Keratinocyte (primary cell): ENCODE results near the gene NTSR2. TPM values are rescaled to one million over a fixed set of nuclear protein-coding genes. Genes with fewer than 3 reads are reported as not detected.

Source experiments
- DNase-seq: peaks from one replicate; pipeline ENCODE4 v3.0.0-alpha.2; 2011; ENCODE audit warnings: low read depth, missing footprints, low spot score
- FAIRE-seq: peaks from 2 replicates; lab custom pipeline; 2011; peaks lifted over from hg19 to GRCh38; lab: Jason Lieb, UNC
- H2AFZ ChIP-seq: 2 replicates; pipeline ENCODE4 v1.6.0; 2012; ENCODE audit warnings: low read length, control low read depth, inconsistent platforms; ENCODE audit not compliant: control insufficient read depth
- H3K27ac ChIP-seq: 2 replicates; pipeline ENCODE4 v1.5.1; 2011; ENCODE audit warnings: low read length; ENCODE audit not compliant: control insufficient read depth, insufficient read depth
- H3K27me3 ChIP-seq: 3 replicates; pipeline ENCODE4 v1.6.0; 2011; ENCODE audit warnings: low read length; ENCODE audit not compliant: control insufficient read depth, insufficient read depth; ENCODE audit errors: extremely low read depth
- H3K36me3 ChIP-seq, 2 experiments: 2 replicates in 1 of 2; 3 replicates in 1 of 2; pipeline ENCODE4 v1.5.1; 2011; ENCODE audit warnings: low read length in 2 of 2, mild to moderate bottlenecking in 1 of 2; ENCODE audit not compliant: control insufficient read depth in 2 of 2, insufficient read depth in 2 of 2; ENCODE audit errors: extremely low read depth in 1 of 2
- H3K4me1 ChIP-seq: 3 replicates; pipeline ENCODE4 v1.5.1; 2011; ENCODE audit warnings: low read length; ENCODE audit not compliant: control insufficient read depth, insufficient read depth; ENCODE audit errors: extremely low read depth
- H3K4me2 ChIP-seq: 3 replicates; pipeline ENCODE4 v1.6.0; 2011; ENCODE audit warnings: low read depth, low read length; ENCODE audit not compliant: control insufficient read depth, insufficient read depth; ENCODE audit errors: extremely low read depth
- H3K4me3 ChIP-seq, 3 experiments: fragments of 200-600 bp in 1 of 3; sonication (generic) in 1 of 3; 2 replicates in 2 of 3; 3 replicates in 1 of 3; pipeline ENCODE4 v1.5.1; 2011 to 2016; ENCODE audit warnings: low read length in 3 of 3, mild to moderate bottlenecking in 3 of 3, control low read depth in 2 of 3, inconsistent platforms in 1 of 3, low read depth in 1 of 3, mixed read lengths in 1 of 3, mixed run types in 1 of 3, moderate library complexity in 1 of 3; ENCODE audit not compliant: control insufficient read depth in 2 of 3, insufficient read depth in 2 of 3; ENCODE audit errors: extremely low read depth in 1 of 3
- H3K79me2 ChIP-seq: 2 replicates; pipeline ENCODE4 v1.6.0; 2012; ENCODE audit warnings: low read length; ENCODE audit not compliant: control insufficient read depth, insufficient read depth
- H3K9ac ChIP-seq: 3 replicates; pipeline ENCODE4 v1.6.0; 2011; ENCODE audit warnings: low read length; ENCODE audit not compliant: control insufficient read depth, insufficient read depth; ENCODE audit errors: extremely low read depth
- H3K9me1 ChIP-seq: 3 replicates; pipeline ENCODE4 v1.6.0; 2011; ENCODE audit warnings: low read length; ENCODE audit not compliant: control insufficient read depth, insufficient read depth; ENCODE audit errors: extremely low read depth
- H3K9me3 ChIP-seq: 2 replicates; pipeline ENCODE4 v1.5.1; 2012; ENCODE audit warnings: low read depth, low read length; ENCODE audit not compliant: control insufficient read depth
- H4K20me1 ChIP-seq: 3 replicates; pipeline ENCODE4 v1.6.0; 2011; ENCODE audit warnings: low read length; ENCODE audit not compliant: control insufficient read depth, insufficient read depth; ENCODE audit errors: extremely low read depth
- EZH2 ChIP-seq: IDR thresholded peaks from one replicate; pipeline ENCODE4 v1.6.1; 2012; ENCODE audit warnings: inconsistent platforms, mild to moderate bottlenecking, low read length, moderate library complexity
- dilution Hi-C: fragments of 300-500 bp; cut with MboI; formaldehyde crosslinking; loops from one replicate; pipeline ENCODE4 v1.7.0; 2020; ENCODE audit warnings: low sequenced_read_pairs; ENCODE audit not compliant: extremely low pct_ligation_motif_present
- polyA plus RNA-seq, 5 experiments: library from polyadenylated mRNA; depleted of rRNA in 3 of 5; stranded (reverse) in 3 of 5; stranded (forward) in 1 of 5; unstranded in 1 of 5; fragments of >200 nt; gene quantifications; 1 replicate in 1 of 5; 2 replicates in 3 of 5; 3 replicates in 1 of 5; pipeline versions ENCODE4 v1.2.1 to v1.2.3, GENCODE V29; 2011 to 2012; ENCODE audit warnings: missing spikeins in 2 of 5, low read depth in 1 of 5, low replicate concordance in 1 of 5
- TF ChIP-seq, protein P1 (sequence below), 3 experiments: IDR thresholded peaks in 1 of 3; conservative IDR thresholded peaks in 1 of 3; optimal IDR thresholded peaks in 1 of 3; 2 replicates in 2 of 3; 3 replicates in 1 of 3; pipeline versions ENCODE3 to v1.5.1; 2011; ENCODE audit warnings: low read length in 3 of 3, mild to moderate bottlenecking in 3 of 3, moderate library complexity in 2 of 3, control low read depth in 1 of 3, inconsistent platforms in 1 of 3; ENCODE audit not compliant: insufficient read depth in 2 of 3; ENCODE audit errors: extremely low read depth in 1 of 3

Gene NTSR2
- polyA plus RNA-seq, 1 donor (not counting 4 experiments of a cell fraction or from before 2014, with no cell fraction given), result not detected

DNA sequence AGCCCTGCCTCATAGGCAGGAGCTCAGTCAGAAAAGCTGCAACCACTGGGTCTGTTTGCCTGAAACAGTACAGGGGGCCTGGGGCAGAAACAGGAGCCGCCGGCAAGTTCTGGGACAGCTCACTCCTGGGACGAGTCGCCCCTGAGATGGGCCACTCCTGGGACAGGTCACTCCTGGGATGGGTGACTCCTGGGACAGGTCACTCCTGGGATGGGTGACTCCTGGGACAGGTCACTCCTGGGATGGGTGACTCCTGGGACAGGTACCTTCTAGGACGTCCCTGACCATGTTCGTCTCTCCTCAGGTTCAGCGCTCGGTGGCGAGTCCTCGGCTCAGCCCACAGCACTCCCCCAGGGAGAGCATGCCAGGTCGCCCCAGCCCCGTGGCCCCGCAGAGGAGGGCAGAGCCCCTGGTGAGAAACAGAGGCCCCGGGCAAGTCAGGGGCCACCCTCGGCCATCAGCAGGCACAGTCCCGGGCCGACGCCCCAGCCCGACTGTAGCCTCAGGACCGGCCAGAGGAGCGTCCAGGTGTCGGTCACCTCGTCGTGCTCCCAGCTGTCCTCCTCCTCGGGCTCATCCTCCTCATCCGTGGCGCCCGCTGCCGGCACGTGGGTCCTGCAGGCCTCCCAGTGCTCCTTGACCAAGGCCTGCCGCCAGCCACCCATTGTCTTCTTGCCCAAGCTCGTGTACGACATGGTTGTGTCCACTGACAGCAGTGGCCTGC lies 51.8 kb downstream of the NTSR2 start:
- peaks cover 4% of the 10 kb centered on the region for H3K27me3 ChIP-seq
- H3K36me3 ChIP-seq, result no peaks in the 10 kb centered on the region
- FAIRE-seq (no peak), DNase-seq (no peak)
- TF ChIP-seq, protein P1, sequence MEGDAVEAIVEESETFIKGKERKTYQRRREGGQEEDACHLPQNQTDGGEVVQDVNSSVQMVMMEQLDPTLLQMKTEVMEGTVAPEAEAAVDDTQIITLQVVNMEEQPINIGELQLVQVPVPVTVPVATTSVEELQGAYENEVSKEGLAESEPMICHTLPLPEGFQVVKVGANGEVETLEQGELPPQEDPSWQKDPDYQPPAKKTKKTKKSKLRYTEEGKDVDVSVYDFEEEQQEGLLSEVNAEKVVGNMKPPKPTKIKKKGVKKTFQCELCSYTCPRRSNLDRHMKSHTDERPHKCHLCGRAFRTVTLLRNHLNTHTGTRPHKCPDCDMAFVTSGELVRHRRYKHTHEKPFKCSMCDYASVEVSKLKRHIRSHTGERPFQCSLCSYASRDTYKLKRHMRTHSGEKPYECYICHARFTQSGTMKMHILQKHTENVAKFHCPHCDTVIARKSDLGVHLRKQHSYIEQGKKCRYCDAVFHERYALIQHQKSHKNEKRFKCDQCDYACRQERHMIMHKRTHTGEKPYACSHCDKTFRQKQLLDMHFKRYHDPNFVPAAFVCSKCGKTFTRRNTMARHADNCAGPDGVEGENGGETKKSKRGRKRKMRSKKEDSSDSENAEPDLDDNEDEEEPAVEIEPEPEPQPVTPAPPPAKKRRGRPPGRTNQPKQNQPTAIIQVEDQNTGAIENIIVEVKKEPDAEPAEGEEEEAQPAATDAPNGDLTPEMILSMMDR (optimal IDR thresholded peaks at IDR 0.05 in 1 of 3, IDR thresholded peaks at IDR 0.05 in 1 of 3, conservative IDR thresholded peaks at IDR 0.05 in 1 of 3; ENCODE audit: extremely low read depth in 1 of 3, insufficient read depth in 2 of 3, low read length in 3 of 3), result no peak
- no peak for TF ChIP-seq EZH2
- no peaks in the 10 kb centered on the region for H4K20me1 ChIP-seq
- no peaks in the 10 kb centered on the region for H3K9me3 ChIP-seq
- no peak overlapping the region for H3K4me2 ChIP-seq
- dilution Hi-C loops, result no loop called here
- no peaks in the 10 kb centered on the region for H3K9me1 ChIP-seq
- no peak overlapping the region for H3K9ac ChIP-seq
- H3K27ac ChIP-seq, result no peak overlapping the region
- H3K4me3 ChIP-seq, result no peak overlapping the region
- no peak overlapping the region for H2AFZ ChIP-seq
- H3K79me2 ChIP-seq, result no peaks in the 10 kb centered on the region
- H3K4me1 ChIP-seq, result no peaks in the 10 kb centered on the region

DNA sequence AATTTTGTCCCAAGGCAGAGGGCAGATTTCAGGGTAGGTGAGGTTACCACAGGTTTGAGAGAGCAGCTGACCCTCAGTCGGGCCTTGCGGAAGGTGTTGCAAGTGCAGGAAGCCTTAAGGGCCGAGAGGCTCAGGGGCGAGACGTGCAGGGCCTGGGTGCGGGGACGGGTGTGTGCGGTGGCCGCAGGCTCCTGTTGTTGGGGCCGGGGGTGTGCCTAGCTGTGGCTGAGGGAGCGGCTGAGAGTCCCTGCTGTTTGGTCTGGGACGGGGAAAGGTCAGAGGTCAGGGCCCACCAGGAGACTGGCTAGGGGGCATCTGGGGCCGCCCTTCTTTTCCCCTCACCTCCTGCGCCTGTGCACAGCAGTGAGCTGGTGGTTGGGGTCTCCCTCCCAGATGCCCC lies 52.5 kb downstream of the NTSR2 start:
- Histone ChIP-seq H3K27ac (no peak overlapping the region), H3K79me2 (no peaks in the 10 kb centered on the region), H3K9me1 (no peaks in the 10 kb centered on the region), H3K9me3 (no peaks in the 10 kb centered on the region), H4K20me1 (no peaks in the 10 kb centered on the region), H2AFZ (no peak overlapping the region), H3K4me1 (no peaks in the 10 kb centered on the region), H3K4me2 (no peak overlapping the region), H3K9ac (no peak overlapping the region), H3K4me3 (no peak overlapping the region), H3K36me3 (no peaks in the 10 kb centered on the region), H3K27me3 (peaks cover under 1% of the 10 kb centered on the region)
- FAIRE-seq (no peak), DNase-seq (no peak)
- dilution Hi-C loops, result no loop called here
- TF ChIP-seq, protein P1 (optimal IDR thresholded peaks at IDR 0.05 in 1 of 3, IDR thresholded peaks at IDR 0.05 in 1 of 3, conservative IDR thresholded peaks at IDR 0.05 in 1 of 3; ENCODE audit: extremely low read depth in 1 of 3, insufficient read depth in 2 of 3, low read length in 3 of 3), result no peak
- TF ChIP-seq EZH2, result no peak
